ENCODE results near the gene MARCHF7.
A peak's percentile ranks its signal among the peaks of the same experiment; 100 is the strongest.
"Not testable (repeated sequence)": the region's sequence is repeated elsewhere in the genome, so short reads cannot be mapped to it uniquely, and the experiment has no call there.

MARCHF7 gene

GRCh38 chr2:159712143-159712928 is at the start of gene MARCHF7:
MARCHF7 (plus strand) TSS chr2:159712506; CDS start chr2:159729023, 16,517 bp downstream.
- peak within 1 kb of the TSS; percentile 93 for H3K4me3 ChIP-seq (replicated peaks; ENCODE audit: low read depth, low read length)
- DNase-seq (ENCODE audit: low read depth) = peak; percentile 97
- peak; percentile 38 for TF ChIP-seq CTCF (IDR thresholded peaks at IDR 0.05; ENCODE audit: low read length, missing control alignments)

- H3K4me3 ChIP-seq (replicated peaks; ENCODE audit: low read depth, low read length); DNase-seq (ENCODE audit: low read depth): not testable (repeated sequence)
Observed at GRCh38 chr2:159667423-159667822, 44.9 kb upstream of the MARCHF7 start.

- TF ChIP-seq CTCF (IDR thresholded peaks at IDR 0.05; ENCODE audit: low read length, missing control alignments) = no peak
- no peak for DNase-seq (ENCODE audit: low read depth)
- H3K4me3 ChIP-seq (replicated peaks; ENCODE audit: low read depth, low read length) = no peak overlapping the region
Observed at GRCh38 chr2:159671047-159671446, 41.3 kb upstream of the MARCHF7 start.

GRCh38 chr2:159677654-159678053 is 34.7 kb upstream of the MARCHF7 start:
- peak; percentile 57 for DNase-seq (ENCODE audit: low read depth)
- H3K4me3 ChIP-seq (replicated peaks; ENCODE audit: low read depth, low read length) = no peak overlapping the region
- TF ChIP-seq CTCF (IDR thresholded peaks at IDR 0.05; ENCODE audit: low read length, missing control alignments) = peak; percentile 42

GRCh38 chr2:159680692-159681091 is 31.6 kb upstream of the MARCHF7 start:
- H3K4me3 ChIP-seq (replicated peaks; ENCODE audit: low read depth, low read length) = no peak overlapping the region
- no peak for DNase-seq (ENCODE audit: low read depth)
- TF ChIP-seq CTCF (IDR thresholded peaks at IDR 0.05; ENCODE audit: low read length, missing control alignments) = no peak

GRCh38 chr2:159683817-159684216 is 28.5 kb upstream of the MARCHF7 start:
- no peak for TF ChIP-seq CTCF (IDR thresholded peaks at IDR 0.05; ENCODE audit: low read length, missing control alignments)
- no peak for DNase-seq (ENCODE audit: low read depth)
- H3K4me3 ChIP-seq (replicated peaks; ENCODE audit: low read depth, low read length) = no peak overlapping the region

- no peak for TF ChIP-seq CTCF (IDR thresholded peaks at IDR 0.05; ENCODE audit: low read length, missing control alignments)
- H3K4me3 ChIP-seq (replicated peaks; ENCODE audit: low read depth, low read length) = no peak overlapping the region
- peak; percentile 65 for DNase-seq (ENCODE audit: low read depth)
Observed at GRCh38 chr2:159684796-159685195, 27.5 kb upstream of the MARCHF7 start.

All from fibroblast of pulmonary artery (primary cell).